ENCODE data around the gene CNOT10.
"Not testable (repeated sequence)": the region's sequence is repeated elsewhere in the genome, so short reads cannot be mapped to it uniquely, and the experiment has no call there.

CNOT10 gene

DNA sequence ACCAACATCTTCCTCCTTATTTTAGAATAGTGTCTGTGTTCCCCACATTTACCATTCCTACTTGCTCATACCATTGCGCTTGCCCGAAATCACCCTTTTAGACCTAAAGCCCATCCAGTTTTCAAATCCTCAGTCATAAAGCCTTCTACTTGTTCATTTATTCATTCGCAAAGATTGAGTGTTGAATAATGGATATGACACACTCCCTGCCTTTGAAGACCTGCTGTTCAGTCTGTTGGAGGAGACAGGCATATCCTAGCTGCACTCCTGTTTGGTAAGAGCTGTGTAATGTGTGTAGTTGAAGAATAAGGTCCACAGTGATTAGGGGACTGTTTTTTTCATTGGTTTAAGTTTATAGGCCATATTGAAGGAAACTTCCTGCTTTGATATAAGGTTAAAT, 1.7 kb downstream of the CNOT10 start:
- no peak for DNase-seq (ENCODE audit: low read depth)

DNA sequence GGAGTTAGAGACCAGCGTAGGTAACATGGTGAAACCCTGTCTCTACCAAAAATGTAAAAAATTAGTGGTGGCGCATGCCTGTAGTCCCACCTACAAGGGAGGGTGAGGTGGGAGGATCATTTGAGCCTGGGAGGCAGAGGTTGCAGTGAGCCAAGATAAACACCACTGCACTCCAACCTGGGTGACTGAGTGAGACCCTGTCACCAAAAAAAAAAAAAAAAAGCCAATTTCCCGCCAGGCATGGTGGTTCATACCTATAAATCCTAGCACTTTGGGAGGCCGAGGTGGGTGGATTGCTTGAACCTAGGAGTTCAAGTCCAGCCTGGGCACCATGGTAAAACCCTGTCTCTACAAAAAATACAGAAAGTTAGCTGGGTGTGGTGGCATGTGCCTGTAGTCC, 6.9 kb downstream of the CNOT10 start:
- no peak for DNase-seq (ENCODE audit: low read depth)

DNA sequence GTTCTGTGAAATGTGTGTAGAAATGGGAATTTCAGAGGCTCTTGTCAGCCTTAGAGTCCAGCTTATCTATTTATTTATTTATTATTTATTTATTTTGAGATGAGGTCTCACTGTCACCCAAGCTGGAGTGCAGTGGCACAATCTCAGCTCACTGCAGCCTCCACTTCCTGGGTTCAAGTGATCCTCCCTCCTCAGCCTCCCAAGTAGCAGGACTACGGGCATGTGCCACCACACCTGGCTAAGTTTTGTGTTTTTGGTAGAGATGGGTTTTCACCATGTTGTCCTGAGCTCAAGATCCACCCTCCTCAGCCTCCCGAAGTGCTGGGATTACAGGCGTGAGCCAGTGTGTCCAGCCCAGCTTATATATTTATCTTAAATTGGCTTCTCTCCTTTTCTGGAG, 11.5 kb downstream of the CNOT10 start:
- DNase-seq (ENCODE audit: low read depth): no peak

DNA sequence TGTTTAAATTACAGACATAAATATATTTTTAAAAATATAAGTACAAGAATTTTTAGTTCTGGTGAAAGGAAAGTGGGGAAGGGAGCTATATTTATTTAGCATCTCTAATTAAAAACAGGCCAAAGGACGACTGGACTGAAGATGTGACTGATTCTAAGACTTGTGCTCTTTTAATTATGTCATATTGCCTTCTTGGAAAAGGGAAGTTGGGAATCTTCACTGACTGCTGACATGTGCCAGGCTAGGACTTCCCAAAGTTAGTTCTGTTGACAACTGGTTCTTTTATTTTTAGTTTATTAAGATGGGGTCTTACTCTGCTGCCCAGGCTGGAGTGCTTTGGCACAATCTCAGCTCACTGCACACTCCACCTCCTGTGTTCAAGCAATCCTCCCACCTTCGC, 13.5 kb downstream of the CNOT10 start:
- DNase-seq (ENCODE audit: low read depth): no peak

DNA sequence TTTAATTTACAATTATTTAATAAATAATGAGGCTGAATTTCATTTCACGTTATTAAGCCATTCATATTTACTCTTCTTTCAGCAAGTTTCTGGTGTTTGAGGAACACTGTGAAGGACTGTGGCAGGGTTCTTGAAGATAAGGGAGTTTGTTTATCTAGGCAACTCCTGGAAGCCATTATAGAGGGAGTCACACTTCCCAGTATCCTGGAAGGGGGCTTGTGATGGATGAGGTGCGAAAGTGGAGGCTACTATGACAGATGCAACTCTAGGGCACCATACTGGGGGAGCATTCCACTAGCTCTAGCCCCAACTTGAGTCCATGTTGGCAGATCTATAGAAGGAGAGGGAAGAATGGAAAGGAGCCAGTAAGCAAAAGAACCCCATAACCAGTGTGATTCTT, 14.4 kb downstream of the CNOT10 start:
- no peak for DNase-seq (ENCODE audit: low read depth)

DNA sequence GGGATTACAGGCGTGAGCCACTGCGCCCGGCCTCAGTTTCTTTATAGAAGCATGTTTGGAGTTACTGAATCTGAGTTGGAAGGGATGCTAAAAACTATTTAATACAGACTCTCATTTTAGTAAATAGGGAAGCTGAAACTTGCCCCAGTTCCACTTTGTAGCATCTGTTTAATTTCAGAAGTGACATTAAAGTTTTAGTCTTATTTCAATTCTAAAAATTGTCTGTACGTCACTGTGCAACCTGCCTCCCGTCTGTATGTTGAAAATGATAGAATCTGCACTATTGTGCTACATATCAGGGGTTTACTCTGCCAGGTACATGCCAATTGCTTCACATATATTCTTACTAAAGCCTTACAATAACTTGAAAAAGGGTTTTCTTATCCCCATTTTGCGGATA, 15.3 kb downstream of the CNOT10 start:
- no peak for DNase-seq (ENCODE audit: low read depth)

DNA sequence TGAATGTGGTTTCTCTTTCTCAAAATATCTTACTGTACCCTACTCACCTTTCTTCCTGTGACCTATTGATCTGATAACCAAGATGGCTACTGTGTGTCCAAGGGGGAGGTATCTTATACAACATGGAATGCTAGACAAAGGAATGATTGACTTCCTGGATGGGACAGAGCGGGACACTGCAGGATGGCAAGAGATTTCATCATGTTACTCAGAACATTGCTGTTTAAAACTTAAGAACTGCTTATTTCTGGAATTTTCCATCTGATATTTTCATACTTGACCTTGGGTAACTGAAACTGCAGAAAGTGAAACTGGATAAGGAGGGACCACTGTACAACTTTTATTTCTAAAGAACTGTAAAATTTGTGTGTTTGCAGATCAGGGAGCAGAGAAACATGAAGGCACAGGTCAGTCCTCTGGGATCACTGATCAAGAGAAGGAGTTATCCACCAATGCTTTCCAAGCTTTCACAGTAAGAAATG, 18.5 kb downstream of the CNOT10 start:
- peak; percentile 6 for DNase-seq (ENCODE audit: low read depth)

DNA sequence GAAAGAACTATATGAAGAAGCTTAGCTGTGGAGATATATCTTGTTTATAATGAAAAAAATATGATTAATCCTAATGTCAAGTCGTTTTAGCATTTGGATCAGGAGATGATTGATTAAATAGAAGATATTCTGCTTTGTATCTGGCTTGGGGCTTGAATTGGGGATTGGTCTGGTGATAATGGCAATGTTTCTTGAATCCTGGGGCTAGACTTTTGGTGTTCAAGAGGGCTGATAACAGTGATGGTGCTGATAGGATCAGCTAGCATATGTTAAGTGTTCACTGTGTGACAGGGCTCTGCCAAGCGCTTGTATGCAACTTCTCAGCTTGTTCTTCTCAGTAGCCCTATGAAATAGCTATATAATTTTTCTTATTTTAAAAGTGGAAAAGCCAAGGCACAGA, 20.2 kb downstream of the CNOT10 start:
- DNase-seq (ENCODE audit: low read depth): no peak

DNA sequence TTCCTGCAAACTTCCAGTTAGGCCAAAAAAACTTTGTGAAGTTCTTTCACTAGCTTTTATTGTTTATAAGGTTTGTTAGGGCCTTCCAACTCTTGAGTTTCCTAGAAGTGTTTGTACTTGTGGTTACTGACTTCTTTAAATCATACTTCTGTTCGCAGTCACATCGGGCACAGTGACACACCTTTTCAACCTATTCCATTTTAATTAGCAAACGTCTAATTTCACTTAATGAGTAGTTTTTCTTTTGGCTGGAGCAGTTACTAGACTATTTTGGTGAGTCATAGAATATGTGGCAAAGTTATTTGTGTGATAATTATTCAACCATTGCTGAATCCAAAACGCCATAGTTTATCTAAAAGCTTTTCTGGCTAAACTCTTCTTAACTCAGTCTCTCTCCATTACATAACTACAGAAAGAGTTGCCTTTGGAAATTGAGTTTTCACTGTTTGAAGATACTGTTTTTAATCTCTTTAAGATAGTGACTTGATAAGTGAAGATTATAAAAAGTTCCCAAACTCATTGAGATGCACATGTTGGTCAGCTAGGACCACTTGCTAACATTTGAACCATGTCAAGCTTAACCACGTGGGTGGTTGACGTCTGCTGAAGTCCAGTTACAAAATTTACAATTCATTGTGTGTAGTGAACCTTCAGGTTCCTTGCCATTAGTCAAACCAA, 21.5 kb downstream of the CNOT10 start:
- no peak for DNase-seq (ENCODE audit: low read depth)

DNA sequence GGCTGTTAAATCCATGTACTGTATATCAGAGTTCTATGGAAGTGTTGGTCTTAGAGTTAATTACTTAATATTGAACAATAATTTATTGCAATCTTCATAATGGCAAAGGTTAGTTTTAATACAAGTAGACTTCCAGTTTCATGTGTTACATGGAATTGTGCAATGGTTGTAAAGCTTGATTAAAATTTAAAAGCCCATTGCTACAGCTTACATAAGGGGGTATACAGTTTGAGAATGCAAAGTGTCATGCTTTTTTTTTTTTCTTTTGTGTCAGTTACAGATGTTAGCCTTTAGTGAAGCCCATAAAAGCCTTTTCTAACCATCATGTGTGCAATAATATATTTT, 22.0 kb downstream of the CNOT10 start:
- DNase-seq (ENCODE audit: low read depth): no peak

DNA sequence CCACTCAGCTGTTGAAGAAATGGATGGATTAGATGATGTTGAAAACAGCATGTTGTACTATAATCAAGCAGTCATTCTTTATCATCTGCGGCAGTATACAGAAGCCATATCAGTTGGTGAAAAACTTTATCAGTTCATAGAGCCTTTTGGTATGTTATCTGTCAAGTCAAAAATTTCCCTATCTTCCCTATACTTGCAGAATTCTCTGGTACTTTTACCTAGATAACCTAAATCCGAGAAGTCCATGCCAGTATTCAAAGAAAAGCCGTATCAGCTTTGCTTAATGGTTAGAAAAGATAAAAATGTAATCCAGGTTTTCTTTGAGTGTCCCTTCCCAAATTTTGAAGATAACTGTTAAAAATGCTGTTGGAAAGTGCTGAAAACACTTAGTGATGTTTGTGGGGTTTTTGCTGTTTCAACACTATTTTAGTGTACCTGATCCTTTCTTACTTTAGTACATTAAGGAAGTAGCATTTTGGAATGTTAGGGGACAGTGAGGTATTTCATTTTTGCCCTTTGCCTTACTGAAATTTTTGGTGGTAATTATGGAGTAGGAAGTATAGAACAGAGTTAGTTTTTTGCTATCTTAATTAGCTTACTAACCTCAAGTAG, 23.8 kb downstream of the CNOT10 start:
- DNase-seq (ENCODE audit: low read depth): no peak

DNA sequence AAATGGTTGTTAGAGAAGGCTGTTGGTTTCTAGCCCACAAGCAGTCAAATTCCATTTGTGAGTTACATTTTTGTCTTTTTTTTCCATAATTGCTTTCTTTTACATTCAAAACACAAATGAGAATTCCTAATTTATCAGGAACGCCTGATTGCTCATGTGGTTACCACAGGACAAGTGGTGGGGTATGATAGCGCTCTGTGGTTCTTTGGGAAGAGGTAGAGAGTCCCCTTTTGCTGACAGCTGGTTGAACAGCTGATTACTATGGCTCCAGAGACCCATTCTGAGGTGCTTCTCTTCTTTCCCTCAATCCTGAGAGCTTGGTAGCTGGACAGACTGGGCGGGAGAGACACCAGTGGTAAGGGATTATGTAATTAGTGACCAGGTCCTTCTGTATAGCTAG, 24.4 kb downstream of the CNOT10 start:
- no peak for DNase-seq (ENCODE audit: low read depth)

DNA sequence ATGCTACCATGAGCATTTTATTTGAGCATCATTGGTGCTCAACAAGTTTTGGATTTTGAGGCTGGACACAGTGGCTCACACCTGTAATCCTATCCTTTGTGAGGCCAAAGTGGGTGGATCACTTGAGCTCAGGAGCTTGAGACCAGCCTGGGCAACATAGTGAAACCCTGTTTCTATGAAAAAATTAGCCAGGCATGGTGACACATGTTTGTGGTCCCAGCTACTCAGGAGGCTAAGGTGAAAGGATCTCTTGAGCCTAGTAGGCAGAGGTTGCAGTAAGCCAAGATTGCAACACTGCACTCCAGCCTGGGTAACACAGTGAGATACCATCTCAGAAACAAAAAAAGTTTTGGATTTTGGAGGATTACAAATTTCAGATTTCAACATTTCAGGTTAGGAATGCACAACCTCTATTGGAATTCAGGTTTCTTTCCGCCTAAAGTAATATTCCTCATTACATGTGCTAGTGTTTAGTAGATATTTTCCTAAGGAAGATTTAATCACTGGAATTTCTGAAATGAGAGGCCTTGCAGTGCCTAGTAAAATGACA, 27.6 kb downstream of the CNOT10 start:
- no peak for DNase-seq (ENCODE audit: low read depth)

DNA sequence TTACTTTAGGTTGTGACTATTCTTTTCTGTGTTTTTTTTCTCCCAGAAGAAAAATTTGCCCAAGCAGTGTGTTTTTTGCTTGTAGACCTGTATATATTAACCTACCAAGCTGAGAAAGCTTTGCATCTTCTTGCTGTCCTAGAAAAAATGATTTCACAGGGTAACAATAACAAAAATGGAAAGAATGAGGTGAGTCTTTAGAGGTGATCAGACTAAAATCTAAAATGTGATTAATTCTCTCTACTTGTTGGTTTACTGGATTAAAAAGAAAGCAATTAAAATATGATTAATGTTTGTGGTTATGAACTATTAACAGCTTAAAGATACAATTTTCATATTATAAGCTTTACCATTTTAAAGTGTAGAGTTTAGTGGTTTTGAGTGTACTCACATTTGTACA, 28.2 kb downstream of the CNOT10 start:
- no peak for DNase-seq (ENCODE audit: low read depth)

DNA sequence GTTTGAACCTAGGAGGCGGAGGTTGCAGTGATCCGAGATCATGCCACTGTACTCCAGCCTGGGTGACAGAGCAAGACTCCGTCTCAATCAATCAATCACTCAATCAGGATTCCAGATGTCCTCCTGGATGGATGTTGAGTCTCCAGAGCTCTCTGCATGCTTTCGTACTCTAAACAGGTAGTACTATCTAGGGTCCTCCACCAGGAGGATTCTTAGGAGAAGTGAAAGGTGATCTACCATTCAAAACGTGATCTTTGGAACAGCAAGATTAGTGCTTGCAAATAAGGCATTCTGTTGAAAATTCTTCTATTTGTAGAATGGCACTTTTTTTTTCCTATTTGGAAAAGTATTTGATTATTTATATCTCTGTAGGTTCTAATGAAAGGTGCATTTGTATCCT, 34.3 kb downstream of the CNOT10 start:
- no peak for DNase-seq (ENCODE audit: low read depth)

DNA sequence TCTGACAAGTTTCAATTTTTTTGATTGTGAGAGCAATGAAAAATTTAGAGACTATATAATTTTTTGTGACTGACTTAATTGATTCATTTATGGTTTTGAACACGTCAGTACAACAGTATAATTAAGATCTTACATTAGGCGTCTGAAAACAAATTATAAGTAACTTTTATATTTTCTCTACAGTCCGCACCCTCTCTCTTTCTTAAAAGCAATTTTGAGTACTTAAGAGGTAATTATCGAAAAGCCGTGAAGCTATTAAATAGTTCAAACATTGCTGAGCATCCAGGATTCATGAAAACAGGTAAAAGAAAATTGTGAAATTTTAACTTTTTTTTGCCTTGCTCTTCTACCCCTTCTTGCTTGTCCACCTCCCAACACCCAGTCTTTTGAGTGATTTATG, 34.9 kb downstream of the CNOT10 start:
- DNase-seq (ENCODE audit: low read depth): no peak

DNA sequence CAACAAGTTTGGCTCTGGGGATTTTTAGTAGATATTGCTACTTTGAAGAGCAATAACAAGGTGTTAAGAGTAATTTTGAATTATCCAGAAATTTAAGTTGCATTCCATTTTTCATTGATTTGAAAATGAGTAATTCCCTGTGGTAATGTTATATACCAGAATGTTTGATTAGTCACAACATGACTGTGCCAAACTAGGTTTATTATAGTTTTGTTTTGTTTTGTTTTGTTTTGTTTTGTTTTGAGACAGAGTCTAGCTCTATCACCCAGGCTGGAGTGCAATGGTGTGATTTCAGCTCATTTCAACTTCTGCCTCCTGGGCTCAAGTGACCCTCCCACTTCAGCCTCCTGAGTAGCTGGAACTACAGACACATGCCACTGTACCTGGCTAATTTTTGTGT, 40.7 kb downstream of the CNOT10 start:
- DNase-seq (ENCODE audit: low read depth): no peak

DNA sequence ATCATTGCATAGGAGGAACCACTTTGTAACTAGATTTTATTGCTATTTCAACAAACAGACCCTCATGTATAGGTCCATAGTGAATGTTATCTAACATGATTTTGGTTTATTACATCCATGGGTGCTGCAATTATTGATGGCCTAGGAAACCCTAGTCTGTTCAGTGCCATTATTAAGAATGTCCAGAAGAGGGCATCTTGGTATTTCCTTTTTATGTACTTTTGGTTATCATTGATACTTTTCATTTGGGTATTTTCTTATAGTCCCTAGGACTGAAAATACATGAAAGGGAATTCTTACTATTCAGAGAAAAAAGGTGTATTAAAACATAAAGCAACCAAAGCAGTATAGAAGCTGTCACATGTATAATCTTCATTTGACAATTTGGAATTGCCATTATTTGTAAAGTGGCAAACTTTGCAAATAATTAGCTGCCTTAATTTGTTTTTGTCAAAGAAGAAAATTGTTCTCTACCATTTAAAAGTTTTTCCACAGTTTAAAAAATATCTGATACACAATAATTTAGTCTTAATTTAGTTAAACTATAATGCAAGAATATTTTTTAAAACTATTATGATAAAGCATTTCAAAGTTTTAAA, 48.7 kb downstream of the CNOT10 start:
- peak; percentile 14 for DNase-seq (ENCODE audit: low read depth)

DNA sequence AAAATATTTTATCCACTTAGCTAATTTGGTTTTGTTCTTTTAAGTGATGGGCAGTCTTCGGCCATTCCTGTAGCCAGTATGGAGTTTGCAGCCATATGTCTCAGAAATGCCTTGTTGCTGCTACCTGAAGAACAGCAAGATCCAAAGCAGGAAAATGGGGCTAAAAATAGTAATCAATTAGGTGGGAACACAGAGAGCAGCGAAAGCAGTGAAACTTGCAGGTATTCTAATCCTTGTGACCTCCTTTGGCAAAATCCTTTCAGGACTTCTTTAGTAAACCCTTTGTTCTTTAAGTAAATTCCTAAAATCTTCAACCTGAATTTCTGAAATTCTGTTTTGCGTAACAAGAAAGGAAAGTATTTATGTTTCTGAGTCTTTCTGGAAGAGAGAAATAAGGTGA, 49.8 kb downstream of the CNOT10 start:
- no peak for DNase-seq (ENCODE audit: low read depth)

DNA sequence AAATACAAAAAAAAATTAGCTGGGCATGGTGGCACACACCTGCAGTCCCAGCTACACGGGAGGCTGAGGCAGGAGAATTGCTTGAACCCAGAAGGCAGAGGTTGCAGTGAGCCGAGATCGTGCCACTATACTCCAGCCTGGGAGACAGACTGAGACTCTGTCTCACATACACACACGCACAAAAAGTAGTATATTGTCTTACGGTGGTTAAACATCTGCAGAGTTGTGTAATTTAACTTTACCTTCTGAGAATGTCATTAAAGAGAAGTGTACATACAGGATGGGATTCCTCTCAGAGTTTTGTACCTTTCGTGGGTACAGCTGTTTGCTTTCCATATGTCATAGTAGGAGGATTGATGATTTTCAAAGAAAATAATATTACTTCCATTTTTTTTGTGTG, 58.5 kb downstream of the CNOT10 start:
- not testable (repeated sequence) for DNase-seq (ENCODE audit: low read depth)

DNA sequence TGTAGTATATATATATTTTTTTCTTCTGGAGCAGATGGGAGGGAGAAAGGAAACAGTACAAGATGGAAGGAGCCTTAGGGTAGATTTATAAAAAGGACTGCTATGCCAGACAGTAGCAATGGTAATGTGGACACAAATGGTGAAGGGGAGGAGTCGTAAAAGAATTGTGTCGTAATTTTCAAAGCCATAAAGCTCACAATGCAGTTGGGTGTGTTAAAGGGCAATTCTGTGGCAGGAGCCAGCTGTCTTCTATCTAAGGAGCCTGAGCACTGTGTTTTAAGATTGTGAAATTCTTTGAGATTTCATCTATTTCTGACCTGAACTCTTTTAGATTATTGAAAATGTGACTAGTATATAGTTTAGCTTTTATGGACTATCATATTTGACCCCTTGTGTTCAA, 58.9 kb downstream of the CNOT10 start:
- DNase-seq (ENCODE audit: low read depth): no peak

DNA sequence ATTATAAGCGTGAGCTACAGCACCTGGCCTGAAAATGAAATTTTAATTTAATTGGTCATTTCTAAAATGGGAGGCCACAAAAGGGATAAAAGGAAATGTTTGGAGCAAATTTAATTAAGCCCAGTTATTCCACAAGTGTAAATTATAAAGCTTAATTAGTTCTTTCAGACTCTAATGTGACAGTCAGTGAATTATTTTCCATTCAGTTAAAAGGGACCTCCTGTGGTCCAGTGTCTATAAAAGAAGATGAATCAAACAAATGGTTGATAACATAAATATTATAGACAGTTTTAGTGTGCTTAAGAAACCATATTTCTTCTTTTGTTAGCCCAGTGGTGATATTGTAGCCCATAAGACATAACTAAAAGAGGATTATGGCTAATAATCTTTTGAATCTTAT, 66.4 kb downstream of the CNOT10 start:
- DNase-seq (ENCODE audit: low read depth): no peak

DNA sequence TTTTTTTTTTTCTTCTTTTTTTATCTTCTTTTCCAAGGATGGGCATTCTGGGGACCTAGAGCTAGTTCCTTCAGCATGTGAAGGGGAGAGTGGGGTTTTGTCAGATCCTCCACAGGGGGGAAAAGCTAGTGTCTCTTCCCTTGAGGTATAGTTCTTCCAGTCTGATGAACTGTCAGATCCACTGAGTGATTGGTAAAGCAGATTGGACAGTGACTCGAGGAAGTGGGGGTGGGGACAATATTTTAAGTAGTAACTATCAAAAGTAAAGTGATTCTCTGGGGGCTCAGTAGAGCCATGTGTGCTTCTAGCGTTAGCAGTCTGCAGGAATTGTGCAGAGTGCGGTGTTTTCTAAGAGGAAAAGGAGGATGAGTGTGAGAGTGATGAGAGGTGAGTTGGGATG, 70.8 kb downstream of the CNOT10 start:
- no peak for DNase-seq (ENCODE audit: low read depth)
